Activated T-helper 17 cell treated with anti-CD3 and anti-CD28 coated beads, Interleukin-2, amount 50 U/mL, for 72 hours (primary cell): ENCODE data around the gene MPND. TPM values are rescaled to one million over a fixed set of nuclear protein-coding genes. Genes with fewer than 3 reads are reported as not detected.

Experiments used
- ATAC-seq: fragments of 150-1000 bp; cut with Tn5 transposase; replicated peaks from 2 replicates; pipeline ENCODE4 v1.10.0; 2021; ENCODE audit warnings: mild to moderate bottlenecking, moderate library complexity
- H3K27ac Mint-ChIP-seq: one replicate; pipeline ENCODE4 v1.8.0; 2022; ENCODE audit warnings: mixed read lengths
- H3K27me3 Mint-ChIP-seq: one replicate; pipeline ENCODE4 v1.8.0; 2022; ENCODE audit warnings: mixed read lengths
- H3K36me3 Mint-ChIP-seq: one replicate; pipeline ENCODE4 v1.8.0; 2022; ENCODE audit warnings: low read depth, mild to moderate bottlenecking, mixed read lengths
- H3K4me1 Mint-ChIP-seq: one replicate; pipeline ENCODE4 v1.8.0; 2022; ENCODE audit warnings: mixed read lengths
- H3K4me3 Mint-ChIP-seq: one replicate; pipeline ENCODE4 v1.8.0; 2022; ENCODE audit warnings: mild to moderate bottlenecking, mixed read lengths
- H3K9me3 Mint-ChIP-seq: one replicate; pipeline ENCODE4 v1.8.0; 2022; ENCODE audit warnings: mixed read lengths
- total RNA-seq, 2 donors: library from RNA; stranded (reverse); gene quantifications; one replicate each; pipeline ENCODE4 v1.2.3, GENCODE V29; 2022

MPND gene
- total RNA-seq, 2 donors from 2014 or later, result 15.5 to 19.7 TPM

- no peak for ATAC-seq
- Mint-ChIP-seq H3K27me3 (no peaks in the 10 kb centered on the region), H3K27ac (peak overlapping the region; percentile 92), H3K4me3 (peak overlapping the region; percentile 95), H3K4me1 (peaks cover 15% of the 10 kb centered on the region), H3K36me3 (peaks cover 65% of the 10 kb centered on the region), H3K9me3 (no peaks in the 10 kb centered on the region)
Observed at GRCh38 chr19:4401769-4402170, 58.4 kb downstream of the MPND start.

DNA sequence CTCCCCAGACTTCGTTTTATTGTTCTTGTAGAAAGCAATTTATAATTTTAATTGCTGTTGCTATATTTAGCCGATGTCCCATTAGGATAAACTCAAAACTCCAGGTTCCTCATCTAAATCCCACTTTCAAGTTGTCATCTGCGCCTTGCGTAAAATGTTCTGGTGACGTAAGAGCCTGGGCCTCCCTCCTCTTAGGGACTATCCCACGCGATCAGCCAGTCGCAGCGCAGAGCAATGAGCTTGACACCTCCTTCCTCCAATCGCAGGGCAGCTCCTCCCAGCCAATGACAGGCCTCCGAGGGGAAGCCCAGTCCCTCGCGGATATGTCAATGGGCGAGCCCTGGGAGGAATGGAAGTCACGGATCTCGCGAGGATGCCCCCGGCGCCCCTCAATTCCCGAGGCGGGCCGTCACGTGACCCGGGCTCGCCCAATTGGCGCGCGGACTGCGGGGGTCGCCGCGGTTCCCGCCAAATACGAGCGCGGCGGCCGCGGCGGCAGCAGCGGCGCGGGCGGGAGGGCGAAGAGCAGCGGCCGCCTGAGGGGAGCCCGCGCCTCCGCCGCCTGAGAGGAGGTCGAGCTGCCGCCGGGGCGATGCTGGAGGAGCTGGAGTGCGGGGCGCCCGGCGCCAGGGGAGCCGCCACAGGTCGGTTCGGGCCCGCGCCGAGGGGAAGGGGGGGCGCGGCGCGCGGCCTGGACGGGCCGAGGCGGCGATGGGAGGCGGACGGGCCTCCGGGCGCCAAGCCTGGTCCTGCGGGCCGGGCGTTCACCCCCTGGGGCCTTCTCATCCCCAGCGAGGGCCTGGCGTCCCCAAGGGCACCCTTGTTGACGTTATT is 59.0 kb downstream of the MPND start, which contains the start of gene CHAF1A:
Gene CHAF1A, plus strand, starts transcription at position 470 of the 834 bp plus-strand sequence. Its CDS starts 123 bp downstream, at position 593.
- ATAC-seq, result peak; percentile 94
- Mint-ChIP-seq H3K36me3 (peaks cover 65% of the 10 kb centered on the region), H3K4me3 (peak within 1 kb of the TSS; percentile 95), H3K27me3 (no peaks in the 10 kb centered on the region), H3K9me3 (no peaks in the 10 kb centered on the region), H3K4me1 (peaks cover 11% of the 10 kb centered on the region), H3K27ac (peak within 1 kb of the TSS; percentile 92)

DNA sequence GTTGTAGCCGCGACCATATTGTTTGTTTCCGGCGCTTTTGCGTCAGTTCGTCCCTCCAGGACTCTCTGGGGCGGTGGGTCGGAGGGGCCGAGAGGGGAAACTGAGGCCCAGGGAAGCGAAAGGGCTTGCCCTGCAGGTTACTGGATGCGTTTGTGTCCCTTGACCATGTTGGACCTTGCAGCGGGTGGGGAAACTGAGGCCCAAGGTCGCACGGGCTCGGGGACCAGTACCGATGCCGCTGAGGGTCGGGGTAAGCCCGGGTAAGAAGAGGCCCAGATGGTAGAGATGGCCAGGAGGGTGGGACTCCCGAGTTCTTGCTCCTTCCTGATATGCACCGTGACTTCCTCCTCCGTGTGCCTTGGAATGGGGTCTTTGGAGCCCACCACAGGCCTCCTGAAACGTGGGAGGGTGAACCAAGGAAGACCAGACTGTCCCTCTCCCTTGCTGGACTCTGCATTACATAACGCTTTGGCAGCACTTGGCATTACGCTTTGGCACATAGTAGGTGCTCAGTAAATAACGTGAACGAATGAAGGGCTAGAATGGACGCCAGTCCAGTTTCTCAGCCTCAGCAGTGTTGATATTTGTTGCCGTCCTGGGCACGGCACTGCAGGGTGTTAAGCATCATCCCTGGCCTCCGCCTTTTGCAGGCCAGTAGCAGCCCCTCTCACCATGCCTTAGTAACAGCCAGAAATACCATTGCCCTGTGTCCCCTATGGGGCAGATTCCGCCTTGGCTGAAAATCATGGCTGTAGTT is 59.8 kb downstream of the MPND start:
- H3K4me1 Mint-ChIP-seq, result peaks cover 11% of the 10 kb centered on the region
- H3K4me3 Mint-ChIP-seq, result peak overlapping the region; percentile 95
- no peaks in the 10 kb centered on the region for H3K9me3 Mint-ChIP-seq
- no peaks in the 10 kb centered on the region for H3K27me3 Mint-ChIP-seq
- ATAC-seq, result no peak
- peaks cover 68% of the 10 kb centered on the region for H3K36me3 Mint-ChIP-seq
- H3K27ac Mint-ChIP-seq, result peak overlapping the region; percentile 91

- Mint-ChIP-seq H3K36me3 (peaks cover 78% of the 10 kb centered on the region), H3K27me3 (no peaks in the 10 kb centered on the region), H3K4me3 (no peak overlapping the region), H3K27ac (no peak overlapping the region), H3K9me3 (no peaks in the 10 kb centered on the region), H3K4me1 (peaks cover 11% of the 10 kb centered on the region)
- ATAC-seq, result no peak
Observed at GRCh38 chr19:4405977-4406376, 62.6 kb downstream of the MPND start.

- H3K36me3 Mint-ChIP-seq, result peaks cover 85% of the 10 kb centered on the region
Observed at GRCh38 chr19:4406626-4407025, 63.3 kb downstream of the MPND start.

DNA sequence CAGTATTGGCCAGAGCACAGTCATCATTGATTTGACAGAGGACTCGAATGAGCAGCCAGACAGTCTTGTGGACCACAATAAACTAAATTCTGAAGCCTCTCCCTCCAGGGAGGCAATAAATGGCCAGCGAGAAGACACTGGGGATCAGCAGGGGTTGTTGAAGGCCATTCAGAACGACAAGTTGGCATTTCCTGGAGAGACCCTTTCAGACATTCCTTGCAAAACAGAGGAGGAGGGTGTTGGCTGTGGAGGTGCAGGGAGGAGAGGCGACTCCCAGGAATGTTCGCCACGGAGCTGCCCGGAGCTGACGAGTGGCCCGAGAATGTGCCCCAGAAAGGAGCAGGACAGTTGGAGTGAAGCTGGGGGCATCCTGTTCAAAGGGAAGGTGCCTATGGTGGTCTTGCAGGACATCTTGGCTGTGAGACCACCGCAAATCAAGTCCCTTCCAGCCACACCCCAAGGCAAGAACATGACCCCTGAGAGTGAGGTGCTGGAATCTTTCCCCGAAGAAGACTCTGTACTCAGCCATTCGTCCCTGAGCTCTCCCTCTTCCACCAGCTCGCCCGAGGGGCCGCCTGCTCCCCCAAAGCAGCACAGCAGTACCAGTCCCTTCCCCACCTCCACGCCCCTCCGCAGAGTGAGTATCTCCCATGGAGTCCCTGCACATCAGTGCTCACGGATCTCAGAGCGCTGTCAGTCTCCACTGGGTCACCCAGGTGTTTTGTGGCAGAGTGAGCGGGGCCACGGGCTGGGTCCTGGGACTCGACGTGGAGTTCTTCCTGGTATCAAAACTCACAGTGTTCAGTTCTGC is 66.0 kb downstream of the MPND start:
- Mint-ChIP-seq H3K27ac (no peak overlapping the region), H3K36me3 (peaks cover 96% of the 10 kb centered on the region), H3K4me1 (no peaks in the 10 kb centered on the region), H3K9me3 (no peaks in the 10 kb centered on the region), H3K4me3 (no peak overlapping the region), H3K27me3 (no peaks in the 10 kb centered on the region)
- no peak for ATAC-seq

More at GRCh38 chr19:4406626-4407025, 63.3 kb downstream of the MPND start:
- H3K9me3 Mint-ChIP-seq, result no peaks in the 10 kb centered on the region
- H3K4me3 Mint-ChIP-seq, result no peak overlapping the region
- no peaks in the 10 kb centered on the region for H3K27me3 Mint-ChIP-seq
- H3K27ac Mint-ChIP-seq, result no peak overlapping the region
- no peak for ATAC-seq
- peaks cover 5% of the 10 kb centered on the region for H3K4me1 Mint-ChIP-seq

Other genes with a start within 250 kb of the MPND start
- gene MAP2K2, start 219.4 kb upstream of the MPND start, total RNA-seq, result 100 to 1,000 TPM; 143 to 155 TPM
- gene CREB3L3, start 189.9 kb upstream of the MPND start, total RNA-seq, result 1 to 10 TPM in 1 of 2 donors, not detected in 1; 1.1 TPM
- 10 to 100 TPM; 37.9 to 38.9 TPM for gene SIRT6, start 161.0 kb upstream of the MPND start, total RNA-seq
- 1 to 10 TPM; 1.2 to 2.5 TPM for gene ANKRD24, start 160.9 kb upstream of the MPND start, total RNA-seq
- 10 to 100 TPM; 18.3 to 23.6 TPM for gene EBI3, start 114.0 kb upstream of the MPND start, total RNA-seq
- 10 to 100 TPM; 22.5 to 22.6 TPM for gene YJU2, start 96.5 kb upstream of the MPND start, total RNA-seq
- gene SHD, start 64.3 kb upstream of the MPND start, total RNA-seq, result not detected
- gene TMIGD2, start 41.2 kb upstream of the MPND start, total RNA-seq, result 1 to 10 TPM; 2.5 to 4.1 TPM
- 10 to 100 TPM in 1 of 2 donors, 1 to 10 TPM in 1; 8.3 to 13.1 TPM for gene FSD1, start 39.0 kb upstream of the MPND start, total RNA-seq
- gene STAP2, start 4.7 kb upstream of the MPND start, total RNA-seq, result 10 to 100 TPM; 13.3 to 17.4 TPM
- 10 to 100 TPM; 49.1 to 67.1 TPM for gene SH3GL1, start 57.0 kb downstream of the MPND start, total RNA-seq
- 10 to 100 TPM; 67.9 to 96.7 TPM for gene CHAF1A, start 59.1 kb downstream of the MPND start, total RNA-seq
- 10 to 100 TPM; 37.4 to 40.1 TPM for gene UBXN6, start 114.2 kb downstream of the MPND start, total RNA-seq
- gene HDGFL2, start 128.7 kb downstream of the MPND start, total RNA-seq, result 10 to 100 TPM; 30.7 to 39.3 TPM
- gene PLIN4, start 174.9 kb downstream of the MPND start, total RNA-seq, result under 1 TPM in 1 of 2 donors, not detected in 1; 0.05 TPM
- gene PLIN5, start 191.7 kb downstream of the MPND start, total RNA-seq, result under 1 TPM in 1 of 2 donors, not detected in 1; 0.17 TPM
- under 1 TPM; 0.53 to 0.93 TPM for gene LRG1, start 196.5 kb downstream of the MPND start, total RNA-seq
- under 1 TPM in 1 of 2 donors, not detected in 1; 0.05 TPM for gene SEMA6B, start 216.1 kb downstream of the MPND start, total RNA-seq